ENCODE measurements around the gene MYO3B.

MYO3B gene

DNA sequence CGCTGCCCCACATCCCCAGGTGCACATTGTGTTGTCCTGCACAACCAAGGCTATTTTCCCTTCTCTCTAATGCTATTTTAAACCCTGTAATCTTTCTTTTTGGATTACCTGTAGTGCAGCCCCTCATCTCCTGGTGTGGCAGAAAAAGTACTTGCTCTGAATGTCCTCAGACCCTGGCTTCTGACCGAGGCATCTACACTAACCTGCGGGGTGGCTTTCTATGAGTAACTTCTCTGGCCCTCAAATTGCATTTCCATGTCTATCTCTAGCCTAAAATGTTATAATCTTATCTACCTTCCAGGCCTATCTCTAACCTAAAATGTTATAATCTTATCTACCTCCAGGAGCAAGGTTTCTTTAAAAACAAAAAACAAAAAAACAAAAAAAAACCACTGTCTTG, 519.0 kb downstream of the MYO3B start:
- Histone ChIP-seq H3K4me3 (ENCODE audit: low read length) (no peak overlapping the region), H4K20me1 (ENCODE audit: insufficient read depth, low read length) (no peaks in the 10 kb centered on the region), H3K27ac (ENCODE audit: low read length) (no peak overlapping the region), H2AFZ (ENCODE audit: low read depth, low read length) (no peak overlapping the region), H3K79me2 (ENCODE audit: low read length) (no peaks in the 10 kb centered on the region), H3K9me3 (ENCODE audit: insufficient read depth, low read length) (no peaks in the 10 kb centered on the region), H3K27me3 (ENCODE audit: low read depth, low read length) (no peaks in the 10 kb centered on the region), H3K9ac (ENCODE audit: low read length) (no peak overlapping the region), H3K4me2 (ENCODE audit: low read length) (no peak overlapping the region), H3K36me3 (replicated peaks; ENCODE audit: low read depth, low read length) (no peaks in the 10 kb centered on the region), H3K4me1 (ENCODE audit: low read length) (peaks cover 3% of the 10 kb centered on the region; the same call in 1 of the 2 replicates)
- TF ChIP-seq, protein P1, sequence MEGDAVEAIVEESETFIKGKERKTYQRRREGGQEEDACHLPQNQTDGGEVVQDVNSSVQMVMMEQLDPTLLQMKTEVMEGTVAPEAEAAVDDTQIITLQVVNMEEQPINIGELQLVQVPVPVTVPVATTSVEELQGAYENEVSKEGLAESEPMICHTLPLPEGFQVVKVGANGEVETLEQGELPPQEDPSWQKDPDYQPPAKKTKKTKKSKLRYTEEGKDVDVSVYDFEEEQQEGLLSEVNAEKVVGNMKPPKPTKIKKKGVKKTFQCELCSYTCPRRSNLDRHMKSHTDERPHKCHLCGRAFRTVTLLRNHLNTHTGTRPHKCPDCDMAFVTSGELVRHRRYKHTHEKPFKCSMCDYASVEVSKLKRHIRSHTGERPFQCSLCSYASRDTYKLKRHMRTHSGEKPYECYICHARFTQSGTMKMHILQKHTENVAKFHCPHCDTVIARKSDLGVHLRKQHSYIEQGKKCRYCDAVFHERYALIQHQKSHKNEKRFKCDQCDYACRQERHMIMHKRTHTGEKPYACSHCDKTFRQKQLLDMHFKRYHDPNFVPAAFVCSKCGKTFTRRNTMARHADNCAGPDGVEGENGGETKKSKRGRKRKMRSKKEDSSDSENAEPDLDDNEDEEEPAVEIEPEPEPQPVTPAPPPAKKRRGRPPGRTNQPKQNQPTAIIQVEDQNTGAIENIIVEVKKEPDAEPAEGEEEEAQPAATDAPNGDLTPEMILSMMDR (IDR thresholded peaks at IDR 0.05; ENCODE audit: low read depth, low read length): no peak
- no peak for TF ChIP-seq EZH2phosphoT487 (IDR thresholded peaks at IDR 0.05; ENCODE audit: low read depth)

DNA sequence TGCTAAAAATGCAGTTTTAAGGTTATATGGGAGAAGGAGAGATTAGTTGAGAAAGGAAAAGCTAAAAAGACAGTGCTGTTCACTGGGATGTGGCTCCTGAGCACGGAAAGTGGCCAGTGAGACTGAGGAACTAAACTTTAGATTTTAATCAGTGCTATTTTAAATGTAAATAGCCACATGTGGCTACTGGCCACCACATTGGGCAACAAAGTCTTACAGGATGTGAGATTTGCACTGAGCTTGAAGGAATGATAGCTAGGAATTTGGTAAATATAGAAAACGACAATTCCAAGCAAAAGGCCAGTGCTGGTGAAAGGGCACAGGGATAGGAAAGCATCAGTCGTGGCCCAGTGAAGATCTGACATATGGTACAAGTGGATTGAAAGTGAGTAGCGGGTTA, 523.1 kb downstream of the MYO3B start:
- H3K4me1 ChIP-seq (ENCODE audit: low read length): peaks cover 7% of the 10 kb centered on the region; the same call in 1 of the 2 replicates
- H3K9ac ChIP-seq (ENCODE audit: low read length): no peak overlapping the region
- H3K36me3 ChIP-seq (replicated peaks; ENCODE audit: low read depth, low read length): no peaks in the 10 kb centered on the region
- H3K9me3 ChIP-seq (ENCODE audit: insufficient read depth, low read length): peaks cover 5% of the 10 kb centered on the region; the same call in 1 of the 2 replicates
- no peak overlapping the region for H3K4me3 ChIP-seq (ENCODE audit: low read length)
- no peak overlapping the region for H3K27ac ChIP-seq (ENCODE audit: low read length)
- H3K79me2 ChIP-seq (ENCODE audit: low read length): no peaks in the 10 kb centered on the region
- no peaks in the 10 kb centered on the region for H3K27me3 ChIP-seq (ENCODE audit: low read depth, low read length)
- H3K4me2 ChIP-seq (ENCODE audit: low read length): no peak overlapping the region
- no peaks in the 10 kb centered on the region for H4K20me1 ChIP-seq (ENCODE audit: insufficient read depth, low read length)
- no peak overlapping the region for H2AFZ ChIP-seq (ENCODE audit: low read depth, low read length)
- TF ChIP-seq, protein P1 (IDR thresholded peaks at IDR 0.05; ENCODE audit: low read depth, low read length): no peak
- no peak for TF ChIP-seq EZH2phosphoT487 (IDR thresholded peaks at IDR 0.05; ENCODE audit: low read depth)

DNA sequence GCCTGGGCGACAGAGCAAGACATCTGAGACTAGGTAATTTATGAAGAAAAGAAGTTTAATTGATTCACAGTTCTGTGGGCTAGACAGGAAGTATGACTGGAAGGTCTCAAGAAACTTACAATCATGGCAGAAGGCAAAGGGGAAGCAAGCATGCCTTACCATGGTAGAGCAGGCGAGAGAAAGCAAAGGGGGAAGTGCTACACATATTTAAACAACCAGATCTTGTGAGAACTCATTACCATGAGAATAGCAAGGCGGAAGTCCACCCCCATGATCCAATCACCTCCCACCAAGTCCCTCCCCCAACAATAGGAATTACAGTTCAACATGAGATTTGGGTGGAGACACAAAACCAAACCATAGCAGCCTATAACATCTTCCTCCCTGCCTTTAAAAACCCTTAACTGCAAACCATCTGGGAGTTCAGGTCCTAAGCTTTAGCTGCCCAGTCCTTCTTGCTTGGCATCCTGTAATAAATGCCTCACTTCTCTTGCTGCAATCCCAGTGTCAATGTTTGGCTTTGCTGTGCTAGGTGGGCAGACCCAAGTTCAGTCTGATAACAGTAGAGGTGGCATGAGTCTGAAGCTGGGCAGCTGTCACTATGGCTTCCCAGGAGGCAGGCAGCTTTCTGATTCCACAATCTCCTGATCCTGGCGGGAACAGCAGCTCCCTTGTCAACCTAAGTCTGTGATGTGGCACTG, 526.0 kb downstream of the MYO3B start:
- TF ChIP-seq EZH2phosphoT487 (IDR thresholded peaks at IDR 0.05; ENCODE audit: low read depth): no peak
- TF ChIP-seq, protein P1 (IDR thresholded peaks at IDR 0.05; ENCODE audit: low read depth, low read length): no peak
- Histone ChIP-seq H3K27ac (ENCODE audit: low read length) (no peak overlapping the region), H3K79me2 (ENCODE audit: low read length) (no peaks in the 10 kb centered on the region), H3K4me1 (ENCODE audit: low read length) (peaks cover 7% of the 10 kb centered on the region; the same call in 1 of the 2 replicates), H2AFZ (ENCODE audit: low read depth, low read length) (no peak overlapping the region; the same call in 1 of the 2 replicates), H4K20me1 (ENCODE audit: insufficient read depth, low read length) (no peaks in the 10 kb centered on the region), H3K9me3 (ENCODE audit: insufficient read depth, low read length) (peaks cover 5% of the 10 kb centered on the region; the same call in 1 of the 2 replicates), H3K27me3 (ENCODE audit: low read depth, low read length) (peaks cover 8% of the 10 kb centered on the region; the same call in 1 of the 2 replicates), H3K4me3 (ENCODE audit: low read length) (no peak overlapping the region), H3K9ac (ENCODE audit: low read length) (no peak overlapping the region), H3K36me3 (replicated peaks; ENCODE audit: low read depth, low read length) (no peaks in the 10 kb centered on the region), H3K4me2 (ENCODE audit: low read length) (no peak overlapping the region)
